22Rv1 (cell line): ENCODE results near the gene SLFNL1.

ENCODE experiments used
- ZFX ChIP-seq: fragments of 450-650 bp; IDR thresholded peaks from 2 replicates; pipeline ENCODE4 v1.6.1; 2017; ENCODE audit warnings: antibody characterized with exemption, borderline replicate concordance
- TF ChIP-seq, protein P1 (sequence below): fragments of 450-650 bp; IDR thresholded peaks from 2 replicates; pipeline ENCODE4 v1.5.1; 2017; ENCODE audit warnings: mild to moderate bottlenecking

DNA sequence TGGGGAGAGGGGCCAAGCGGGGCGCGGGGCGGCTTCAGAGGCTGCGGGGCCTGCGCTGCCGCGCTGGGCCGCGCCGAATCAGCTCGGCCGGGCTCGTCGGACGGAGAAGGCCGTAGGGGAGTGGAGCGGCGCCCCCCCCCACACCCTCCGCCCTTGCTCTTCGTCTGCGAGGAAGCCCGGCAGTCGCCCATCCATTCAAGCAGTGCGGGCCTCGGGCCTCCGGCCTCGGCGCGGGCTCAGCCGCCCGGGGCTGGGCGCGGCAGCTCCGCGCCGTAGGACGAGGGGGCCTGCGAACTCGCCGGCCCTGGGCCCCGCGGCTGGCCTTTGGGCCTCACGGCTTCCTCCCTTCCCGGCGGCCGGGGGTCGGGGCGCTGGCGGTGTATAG is 41.5 kb downstream of the SLFNL1 start:
- TF ChIP-seq, protein P1, sequence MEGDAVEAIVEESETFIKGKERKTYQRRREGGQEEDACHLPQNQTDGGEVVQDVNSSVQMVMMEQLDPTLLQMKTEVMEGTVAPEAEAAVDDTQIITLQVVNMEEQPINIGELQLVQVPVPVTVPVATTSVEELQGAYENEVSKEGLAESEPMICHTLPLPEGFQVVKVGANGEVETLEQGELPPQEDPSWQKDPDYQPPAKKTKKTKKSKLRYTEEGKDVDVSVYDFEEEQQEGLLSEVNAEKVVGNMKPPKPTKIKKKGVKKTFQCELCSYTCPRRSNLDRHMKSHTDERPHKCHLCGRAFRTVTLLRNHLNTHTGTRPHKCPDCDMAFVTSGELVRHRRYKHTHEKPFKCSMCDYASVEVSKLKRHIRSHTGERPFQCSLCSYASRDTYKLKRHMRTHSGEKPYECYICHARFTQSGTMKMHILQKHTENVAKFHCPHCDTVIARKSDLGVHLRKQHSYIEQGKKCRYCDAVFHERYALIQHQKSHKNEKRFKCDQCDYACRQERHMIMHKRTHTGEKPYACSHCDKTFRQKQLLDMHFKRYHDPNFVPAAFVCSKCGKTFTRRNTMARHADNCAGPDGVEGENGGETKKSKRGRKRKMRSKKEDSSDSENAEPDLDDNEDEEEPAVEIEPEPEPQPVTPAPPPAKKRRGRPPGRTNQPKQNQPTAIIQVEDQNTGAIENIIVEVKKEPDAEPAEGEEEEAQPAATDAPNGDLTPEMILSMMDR = no peak
- no peak for TF ChIP-seq ZFX
